ENCODE results near the gene ANGEL1. TPM values are rescaled to one million over a fixed set of nuclear protein-coding genes. Genes with fewer than 3 reads are reported as not detected.

The ANGEL1 gene
- total and polyA plus RNA-seq, 2 of the 8 experiments (the other 6 are each of a cell fraction or from before 2014, with no cell fraction given), result 26.8 to 27.2 TPM

DNA sequence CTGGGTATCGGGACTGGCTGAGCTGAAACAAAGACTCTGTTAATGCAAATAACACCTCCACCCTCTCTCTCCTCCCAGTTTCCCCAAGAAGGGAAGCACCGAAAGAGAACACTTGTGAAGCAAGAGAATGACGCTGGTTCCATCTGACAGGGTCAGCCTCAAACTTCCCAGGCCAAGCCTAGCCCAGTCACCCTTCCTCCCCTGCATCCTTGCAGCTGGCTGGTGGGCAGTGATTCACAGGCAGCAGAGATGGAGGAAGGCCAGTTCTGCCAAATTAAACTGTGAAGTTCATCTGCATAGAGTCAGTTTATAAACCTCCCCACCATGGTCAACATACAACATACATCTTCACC, 16.3 kb upstream of the ANGEL1 start:
- Histone ChIP-seq H2BK20ac (ENCODE audit: low read length) (no peak overlapping the region), H3K36me3 (ENCODE audit: control insufficient read depth in 2 of 4, insufficient read depth in 4 of 4, low read length in 3 of 4) (no peaks in the 10 kb centered on the region), H2BK12ac (ENCODE audit: low read depth, low read length) (no peak overlapping the region), H4K91ac (replicated peaks; ENCODE audit: insufficient read length, low read length) (no peak overlapping the region), H3K4me2 (ENCODE audit: insufficient read depth in 1 of 2, low read depth in 2 of 2, low read length in 2 of 2) (0 out of 4 replicates have a peak overlapping the region, but pooled peaks of 1 of the 2 experiments have one; percentile 15), H3K9me3 (ENCODE audit: insufficient read depth in 2 of 2, low read depth in 1 of 2, low read length in 1 of 2) (no peaks in the 10 kb centered on the region), H3K18ac (ENCODE audit: extremely low read depth, low read length) (no peak overlapping the region), H4K20me1 (replicated peaks in 1 of 2; ENCODE audit: control insufficient read depth in 1 of 2, insufficient read depth in 2 of 2, low read length in 2 of 2) (no peaks in the 10 kb centered on the region), H3K4ac (replicated peaks; ENCODE audit: insufficient read length, low read depth, low read length) (no peak overlapping the region), H3K79me2 (ENCODE audit: control insufficient read depth in 1 of 2, insufficient read depth in 2 of 2, low read length in 2 of 2) (no peaks in the 10 kb centered on the region), H2BK120ac (replicated peaks; ENCODE audit: low read depth, low read length) (no peak overlapping the region), H3K23me2 (ENCODE audit: low read depth, low read length) (no peaks in the 10 kb centered on the region), H3K23ac (ENCODE audit: insufficient read length) (no peak overlapping the region), H3K56ac (replicated peaks; ENCODE audit: insufficient read length, low read depth, low read length) (no peak overlapping the region), H3K79me1 (ENCODE audit: low read depth, low read length) (no peaks in the 10 kb centered on the region), H4K8ac (ENCODE audit: extremely low read depth, insufficient read depth, low read length) (no peak overlapping the region), H3K27ac (ENCODE audit: low read depth, low read length) (no peak overlapping the region), H2BK15ac (ENCODE audit: low read length) (no peak overlapping the region), H3K9ac (replicated peaks in 1 of 4; ENCODE audit: extremely low read depth in 1 of 4, low read depth in 3 of 4, low read length in 3 of 4) (no peak overlapping the region), H2AK5ac (ENCODE audit: low read depth, low read length) (no peak overlapping the region), H3K14ac (ENCODE audit: insufficient read length) (no peak overlapping the region), H2AFZ (ENCODE audit: low read length) (peak overlapping the region; percentile 69), H3K4me3 (ENCODE audit: extremely low read depth in 1 of 4, insufficient read depth in 2 of 4, low read depth in 3 of 4, low read length in 4 of 4) (no peak overlapping the region), H2BK5ac (ENCODE audit: low read depth, low read length) (no peak overlapping the region), H3K27me3 (replicated peaks in 1 of 4; ENCODE audit: control insufficient read depth in 3 of 4, extremely low read depth in 1 of 4, insufficient read depth in 3 of 4, low read length in 3 of 4) (no peaks in the 10 kb centered on the region), H4K5ac (ENCODE audit: insufficient read length, low read depth, low read length) (no peak overlapping the region), H3K4me1 (replicated peaks in 1 of 4; ENCODE audit: control insufficient read depth in 3 of 4, insufficient read depth in 4 of 4, low read length in 3 of 4) (peaks cover 0 to 22% (median 9%) of the 10 kb centered on the region in 4 experiments; a peak in 5 of 7 replicates)
- WGBS, 2 experiments (ENCODE audit: extremely low coverage in 1 of 2, insufficient coverage in 1 of 2, insufficient read length in 1 of 2, insufficient replicate concordance in 2 of 2, low coverage in 1 of 2, low lambda C conversion rate in 2 of 2, missing lambda C conversion rate in 1 of 2), result 51% methylated on average over 3 of the region's 3 CpGs; no CpG with 5 or more reads in 1 of the 2 experiments
- ChIA-PET CTCF (ENCODE audit: partially characterized antibody) (interaction anchor here (1.0 to 1.3 kb wide), 6 partner anchors 17 to 254 kb away, joined by 3 to 4 read pairs (median 3); no protein-coding TSS in a partner anchor), POLR2A (ENCODE audit: partially characterized antibody) (interaction anchor here (1.8 kb wide), 1 partner anchor 17 kb away, joined by 7 read pairs; the partner anchor contains the start of gene ANGEL1)
- DNase-seq (ENCODE audit: low read depth in 1 of 2, low spot score in 2 of 2), result no peak
- no peak for FAIRE-seq
- TF ChIP-seq JUN (IDR thresholded peaks at IDR 0.05; ENCODE audit: low read depth, low read length), result no peak
- no peak for TF ChIP-seq SAP30 (IDR thresholded peaks at IDR 0.05; ENCODE audit: insufficient read depth, insufficient replicate concordance, low read length)
- TF ChIP-seq GABPA (IDR thresholded peaks at IDR 0.05; ENCODE audit: borderline replicate concordance, insufficient read depth, low read length), result no peak
- no peak for TF ChIP-seq BRCA1 (IDR thresholded peaks at IDR 0.05; ENCODE audit: low read depth, low read length)
- no peak for TF ChIP-seq BACH1 (IDR thresholded peaks at IDR 0.05; ENCODE audit: low read length)
- no peak for TF ChIP-seq EZH2 (IDR thresholded peaks at IDR 0.05; ENCODE audit: low read depth, low read length, severe bottlenecking)
- no peak for TF ChIP-seq RAD21 (IDR thresholded peaks at IDR 0.05 in 1 of 2, conservative IDR thresholded peaks at IDR 0.05 in 1 of 2; ENCODE audit: low read depth in 2 of 2, low read length in 2 of 2)
- TF ChIP-seq TCF12 (IDR thresholded peaks at IDR 0.05; ENCODE audit: low read depth, low read length), result no peak
- TF ChIP-seq MAFK (IDR thresholded peaks at IDR 0.05; ENCODE audit: low read depth, low read length), result no peak
- no peak for TF ChIP-seq KDM5A (IDR thresholded peaks at IDR 0.05; ENCODE audit: low read length)
- no peak for TF ChIP-seq YY1 (IDR thresholded peaks at IDR 0.05; ENCODE audit: low read depth, low read length)

Measured in H1 (cell line).